Kidney (tissue), 14 donors: Measurements from ENCODE around the gene CELSR3. TPM values are rescaled to one million over a fixed set of nuclear protein-coding genes. Genes with fewer than 3 reads are reported as not detected.

Experiments used
- DNase-seq, 5 donors: peaks; one replicate each; pipeline ENCODE4 v3.0.0-alpha.2; 2013 to 2020
- FAIRE-seq: peaks from 2 replicates; lab custom pipeline; 2012; peaks lifted over from hg19 to GRCh38; lab: Jason Lieb, UNC
- H3K27ac ChIP-seq, 2 donors: one replicate each; pipeline ENCODE4 v1.7.0; 2013; ENCODE audit warnings: low read depth in 2 of 2, low read length in 2 of 2, inconsistent platforms in 1 of 2
- H3K27me3 ChIP-seq: one replicate; pipeline ENCODE4 v1.7.1; 2013; ENCODE audit warnings: low read length, inconsistent platforms; ENCODE audit not compliant: control insufficient read depth, insufficient read depth
- H3K36me3 ChIP-seq, 3 donors: one replicate each; pipeline versions ENCODE4 v1.7.0 to v1.7.1; 2013; ENCODE audit warnings: low read length in 3 of 3, control low read depth in 1 of 3, inconsistent platforms in 1 of 3; ENCODE audit not compliant: insufficient read depth in 3 of 3, control insufficient read depth in 2 of 3
- H3K4me1 ChIP-seq, 3 donors: one replicate each; pipeline versions ENCODE4 v1.7.0 to v1.7.1; 2013; ENCODE audit warnings: low read length in 3 of 3, inconsistent platforms in 1 of 3, low read depth in 1 of 3; ENCODE audit not compliant: control insufficient read depth in 2 of 3, insufficient read depth in 2 of 3
- H3K4me3 ChIP-seq, 3 donors: one replicate each; pipeline versions ENCODE4 v1.7.0 to v1.8.1; 2013; ENCODE audit warnings: low read length in 3 of 3, control low read depth in 1 of 3, inconsistent platforms in 1 of 3
- H3K9ac ChIP-seq, 3 donors: one replicate each; pipeline versions ENCODE4 v1.7.0 to v1.7.1; 2013; ENCODE audit warnings: low read length in 3 of 3, control low read depth in 1 of 3, inconsistent platforms in 1 of 3
- H3K9me3 ChIP-seq, 3 donors: one replicate each; pipeline versions ENCODE4 v1.7.0 to v1.7.1; 2013; ENCODE audit warnings: low read length in 3 of 3, control low read depth in 1 of 3, inconsistent platforms in 1 of 3; ENCODE audit not compliant: control insufficient read depth in 2 of 3, insufficient read depth in 1 of 3
- intact Hi-C: fragments of 100-400 bp; cut with DNase I; formaldehyde crosslinking; loops from one replicate; pipeline ENCODE4 v1.11.1; 2022
- polyA plus RNA-seq: library from polyadenylated mRNA; stranded (reverse); fragments of 350-450 nt; fragmentation: Illumina TruSeq; extraction: RNeasy Lipid Tissue Mini Kit (QIAGEN cat#74804); gene quantifications from one replicate; pipeline ENCODE4 v1.2.3, GENCODE V29; 2014; ENCODE audit warnings: low read depth, low replicate concordance; ENCODE audit not compliant: insufficient read depth
- total RNA-seq: library from RNA; stranded (reverse); fragmentation: NEBNext Ultra II Directional; extraction: Animal tissue kit (Norgen Biotek cat#: 25700); gene quantifications from one replicate; pipeline ENCODE4 v1.2.1, GENCODE V29; 2021
- TF ChIP-seq, protein P1 (sequence below): IDR thresholded peaks from 3 replicates; pipeline ENCODE4 v1.5.1; 2012; ENCODE audit warnings: mild to moderate bottlenecking, moderate library complexity, borderline replicate concordance; ENCODE audit not compliant: insufficient read depth; ENCODE audit errors: extremely low read depth
- donor health status: control.
- donor health status: control.
- donor health status: control.
- donor health status: control.
- donor health status: control.
- donor health status: DM: yes; HTN: yes; CAD: no.
- donor health status: Normal renal cell carcinoma (clear cell type).

CELSR3 gene
- total and polyA plus RNA-seq, 2 donors from 2014 or later: 0.17 to 2.0 TPM

DNA sequence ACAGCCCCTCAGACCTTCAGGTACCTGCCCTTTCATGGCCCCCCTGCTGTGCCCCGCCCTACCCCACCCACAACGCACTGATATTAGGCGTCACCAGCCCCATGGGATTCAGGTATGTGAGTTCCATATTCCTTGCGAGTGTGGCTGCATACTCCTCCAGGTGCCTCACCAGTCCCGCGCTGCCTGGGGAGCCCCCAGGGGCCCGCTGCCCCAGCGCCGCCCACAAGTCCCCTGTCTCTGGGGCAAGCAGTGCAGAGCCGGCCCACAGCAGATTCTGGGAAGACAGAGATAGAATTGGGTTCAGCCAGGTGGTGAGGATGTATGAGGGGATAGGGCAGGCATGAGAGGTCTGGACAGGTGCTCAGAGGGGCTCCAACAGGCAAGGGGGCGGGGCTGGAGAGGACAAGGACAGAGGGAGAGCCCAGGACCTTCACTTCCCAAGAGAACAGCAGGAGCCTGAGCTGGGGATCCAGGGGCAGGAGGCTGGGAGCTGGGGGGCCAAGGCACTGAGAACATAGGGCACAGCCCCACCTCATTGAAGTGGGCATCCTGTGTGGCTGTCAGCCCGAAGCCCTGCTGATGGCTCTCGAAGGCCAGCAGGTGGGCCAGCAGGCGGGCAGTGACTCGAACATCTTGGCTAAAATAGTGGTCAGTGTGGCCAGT lies 14.4 kb downstream of the CELSR3 start:
- TF ChIP-seq, protein P1, sequence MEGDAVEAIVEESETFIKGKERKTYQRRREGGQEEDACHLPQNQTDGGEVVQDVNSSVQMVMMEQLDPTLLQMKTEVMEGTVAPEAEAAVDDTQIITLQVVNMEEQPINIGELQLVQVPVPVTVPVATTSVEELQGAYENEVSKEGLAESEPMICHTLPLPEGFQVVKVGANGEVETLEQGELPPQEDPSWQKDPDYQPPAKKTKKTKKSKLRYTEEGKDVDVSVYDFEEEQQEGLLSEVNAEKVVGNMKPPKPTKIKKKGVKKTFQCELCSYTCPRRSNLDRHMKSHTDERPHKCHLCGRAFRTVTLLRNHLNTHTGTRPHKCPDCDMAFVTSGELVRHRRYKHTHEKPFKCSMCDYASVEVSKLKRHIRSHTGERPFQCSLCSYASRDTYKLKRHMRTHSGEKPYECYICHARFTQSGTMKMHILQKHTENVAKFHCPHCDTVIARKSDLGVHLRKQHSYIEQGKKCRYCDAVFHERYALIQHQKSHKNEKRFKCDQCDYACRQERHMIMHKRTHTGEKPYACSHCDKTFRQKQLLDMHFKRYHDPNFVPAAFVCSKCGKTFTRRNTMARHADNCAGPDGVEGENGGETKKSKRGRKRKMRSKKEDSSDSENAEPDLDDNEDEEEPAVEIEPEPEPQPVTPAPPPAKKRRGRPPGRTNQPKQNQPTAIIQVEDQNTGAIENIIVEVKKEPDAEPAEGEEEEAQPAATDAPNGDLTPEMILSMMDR: no peak
- intact Hi-C loops: no loop called here

GRCh38 chr3:48647714-48648113 lies 15.0 kb downstream of the CELSR3 start:
- FAIRE-seq: no peak

More for the DNA sequence above, 14.4 kb downstream of the CELSR3 start:
- Histone ChIP-seq H3K36me3 (no peaks in the 10 kb centered on the region), H3K27ac (no peak overlapping the region), H3K4me3 (no peak overlapping the region), H3K9me3 (no peaks in the 10 kb centered on the region), H3K9ac (no peak overlapping the region), H3K4me1 (no peaks in the 10 kb centered on the region), H3K27me3 (no peaks in the 10 kb centered on the region)
- no peak for FAIRE-seq
- no peak for DNase-seq

DNA sequence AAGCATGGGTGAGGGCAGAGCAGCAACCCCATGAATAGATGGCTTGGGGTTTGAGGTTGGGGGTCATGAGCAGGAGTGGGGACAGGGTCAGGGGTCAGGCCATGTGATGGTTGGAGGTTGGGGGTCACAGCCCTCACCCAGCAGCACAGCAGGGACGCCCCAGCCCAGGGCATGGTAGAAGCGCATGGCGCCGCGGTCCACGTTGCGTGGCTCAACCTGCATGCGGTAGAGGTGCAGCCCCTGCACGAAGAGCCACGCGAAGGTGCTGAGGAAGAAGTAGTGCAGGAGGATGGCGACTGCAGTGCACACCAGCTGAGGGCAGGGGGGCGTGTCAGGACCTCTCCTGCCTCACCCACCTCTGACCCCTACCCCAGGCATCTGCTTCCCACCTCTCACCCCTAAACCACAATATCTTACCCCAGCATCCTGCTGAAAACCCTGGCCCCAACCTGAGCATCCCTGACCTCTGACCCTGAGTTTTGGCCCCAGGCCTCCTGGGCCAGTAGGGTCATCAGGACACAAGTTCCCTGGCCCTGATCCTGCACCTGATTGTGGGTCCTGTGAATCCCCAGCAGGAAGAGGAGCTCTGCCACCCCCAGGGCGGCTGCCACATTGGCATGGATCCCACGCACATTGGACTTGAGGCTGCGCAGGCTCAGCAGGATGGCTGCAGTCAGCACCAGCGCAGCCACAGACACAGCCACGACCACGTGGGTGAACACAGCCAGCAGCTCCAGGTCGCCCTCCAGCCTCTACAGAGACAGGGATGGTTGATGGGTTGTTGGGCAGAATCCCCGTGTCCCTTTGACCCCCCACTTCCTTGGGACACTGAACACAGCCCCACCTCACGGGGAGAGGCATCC lies 17.6 kb downstream of the CELSR3 start:
- Histone ChIP-seq H3K9ac (no peak overlapping the region), H3K27me3 (no peaks in the 10 kb centered on the region), H3K4me1 (no peaks in the 10 kb centered on the region), H3K4me3 (no peak overlapping the region), H3K27ac (no peak overlapping the region), H3K9me3 (no peaks in the 10 kb centered on the region), H3K36me3 (no peaks in the 10 kb centered on the region)
- intact Hi-C loops: no loop called here
- FAIRE-seq (no peak), DNase-seq (no peak)
- TF ChIP-seq, protein P1: no peak

More at GRCh38 chr3:48647714-48648113, 15.0 kb downstream of the CELSR3 start:
- DNase-seq: no peak
- H3K36me3 ChIP-seq: no peaks in the 10 kb centered on the region
- intact Hi-C loops: no loop called here
- TF ChIP-seq, protein P1: no peak
- H3K9ac ChIP-seq: no peak overlapping the region
- no peaks in the 10 kb centered on the region for H3K9me3 ChIP-seq
- H3K4me3 ChIP-seq: no peak overlapping the region
- no peaks in the 10 kb centered on the region for H3K4me1 ChIP-seq
- no peaks in the 10 kb centered on the region for H3K27me3 ChIP-seq
- H3K27ac ChIP-seq: no peak overlapping the region
